H9 (cell line): Measurements from ENCODE around the gene DYNLRB2. TPM values are rescaled to one million over a fixed set of nuclear protein-coding genes. Genes with fewer than 3 reads are reported as not detected.

ENCODE experiments used
- DNase-seq: peaks from one replicate; pipeline ENCODE4 v3.0.0-alpha.2; 2017
- H2AFZ ChIP-seq: one replicate; pipeline ENCODE4 v1.6.1; 2013; ENCODE audit warnings: mild to moderate bottlenecking, low read length, control low read depth, moderate library complexity
- H2AK5ac ChIP-seq: 2 replicates; pipeline ENCODE4 v1.6.1; 2013; ENCODE audit warnings: low read length, control low read depth, mixed read lengths; ENCODE audit not compliant: insufficient read length
- H2BK120ac ChIP-seq: one replicate; pipeline ENCODE4 v1.6.1; 2013; ENCODE audit warnings: low read depth, mild to moderate bottlenecking, low read length, control low read depth, inconsistent platforms; ENCODE audit not compliant: poor library complexity, severe bottlenecking
- H2BK12ac ChIP-seq: 2 replicates; pipeline ENCODE4 v1.6.1; 2013; ENCODE audit warnings: low read length, control low read depth, mixed read lengths, low read depth; ENCODE audit not compliant: insufficient read length
- H2BK15ac ChIP-seq: 2 replicates; pipeline ENCODE4 v1.6.1; 2013; ENCODE audit warnings: low read depth, low read length, control low read depth
- H2BK20ac ChIP-seq: one replicate; pipeline ENCODE4 v1.6.1; 2013; ENCODE audit warnings: low read depth, mild to moderate bottlenecking, low read length, control low read depth, inconsistent platforms; ENCODE audit not compliant: poor library complexity, severe bottlenecking
- H2BK5ac ChIP-seq: 2 replicates; pipeline ENCODE4 v1.6.1; 2013; ENCODE audit warnings: low read length, control low read depth, mixed read lengths; ENCODE audit not compliant: insufficient read length
- H3K14ac ChIP-seq: 2 replicates; pipeline ENCODE4 v1.6.1; 2013; ENCODE audit warnings: low read length, control low read depth; ENCODE audit not compliant: insufficient read depth
- H3K18ac ChIP-seq: 2 replicates; pipeline ENCODE4 v1.6.1; 2013; ENCODE audit warnings: low read depth, mild to moderate bottlenecking, mixed read lengths, low read length, control low read depth; ENCODE audit not compliant: insufficient read length
- H3K23ac ChIP-seq: 2 replicates; pipeline ENCODE4 v1.6.1; 2013; ENCODE audit warnings: low read length, control low read depth, mixed read lengths, low read depth; ENCODE audit not compliant: insufficient read length
- H3K23me2 ChIP-seq: 2 replicates; pipeline ENCODE4 v1.6.1; 2013; ENCODE audit warnings: low read depth, mild to moderate bottlenecking, mixed read lengths, low read length, control low read depth; ENCODE audit not compliant: insufficient read length, poor library complexity, severe bottlenecking
- H3K27ac ChIP-seq: 2 replicates; pipeline ENCODE4 v1.5.1; 2013; ENCODE audit warnings: low read length, control low read depth, mixed read lengths, low read depth; ENCODE audit not compliant: insufficient read length
- H3K27me3 ChIP-seq: 2 replicates; pipeline ENCODE4 v1.6.1; 2013; ENCODE audit warnings: low read length, control low read depth, inconsistent platforms; ENCODE audit not compliant: insufficient read depth
- H3K4ac ChIP-seq: 2 replicates; pipeline ENCODE4 v1.6.1; 2013; ENCODE audit warnings: low read depth, mild to moderate bottlenecking, control low read depth, inconsistent platforms, low read length, moderate library complexity
- H3K4me1 ChIP-seq: 2 replicates; pipeline ENCODE4 v1.6.1; 2013; ENCODE audit warnings: low read length, control low read depth, inconsistent platforms; ENCODE audit not compliant: insufficient read depth
- H3K4me2 ChIP-seq: 2 replicates; pipeline ENCODE4 v1.6.1; 2013; ENCODE audit warnings: low read length, control low read depth, mixed read lengths; ENCODE audit not compliant: insufficient read length, insufficient read depth
- H3K56ac ChIP-seq: 2 replicates; pipeline ENCODE4 v1.6.1; 2013; ENCODE audit warnings: low read depth, mild to moderate bottlenecking, mixed read lengths, low read length, control low read depth; ENCODE audit not compliant: insufficient read length
- H3K79me1 ChIP-seq: 2 replicates; pipeline ENCODE4 v1.6.1; 2013; ENCODE audit warnings: low read depth, mild to moderate bottlenecking, moderate library complexity, low read length, control low read depth, inconsistent platforms; ENCODE audit not compliant: insufficient read depth, poor library complexity, severe bottlenecking
- H3K79me2 ChIP-seq: 2 replicates; pipeline ENCODE4 v1.6.1; 2013; ENCODE audit warnings: low read length, control low read depth, inconsistent platforms; ENCODE audit not compliant: insufficient read depth
- H3K9ac ChIP-seq: 2 replicates; pipeline ENCODE4 v1.6.1; 2013; ENCODE audit warnings: low read length, control low read depth, mixed read lengths; ENCODE audit not compliant: insufficient read length; ENCODE audit errors: extremely low read depth
- H3K9me3 ChIP-seq: one replicate; pipeline ENCODE4 v1.6.1; 2013; ENCODE audit warnings: low read depth, low read length, inconsistent platforms; ENCODE audit not compliant: control insufficient read depth
- H3T11ph ChIP-seq: one replicate; pipeline ENCODE4 v1.6.1; 2013; ENCODE audit warnings: mild to moderate bottlenecking, low read length, control low read depth, inconsistent platforms
- H4K20me1 ChIP-seq: one replicate; pipeline ENCODE4 v1.6.1; 2013; ENCODE audit not compliant: control insufficient read depth, insufficient read length, insufficient read depth
- H4K5ac ChIP-seq: 2 replicates; pipeline ENCODE4 v1.6.1; 2013; ENCODE audit warnings: low read depth, mild to moderate bottlenecking, mixed read lengths, low read length, control low read depth; ENCODE audit not compliant: insufficient read length
- H4K8ac ChIP-seq: replicated peaks from 2 replicates; pipeline ENCODE4 v1.6.1; 2013; ENCODE audit warnings: low read length, control low read depth, mixed read lengths, low read depth; ENCODE audit not compliant: insufficient read length
- H4K91ac ChIP-seq: 2 replicates; pipeline ENCODE4 v1.6.1; 2013; ENCODE audit warnings: low read depth, mild to moderate bottlenecking, moderate library complexity, mixed read lengths, low read length, control low read depth; ENCODE audit not compliant: insufficient read length
- H3K27ac Mint-ChIP-seq, 3 experiments: 2 replicates in 2 of 3; 3 replicates in 1 of 3; pipeline ENCODE4 v1.8.0; 2020 to 2021; ENCODE audit warnings: mixed read lengths in 3 of 3, mild to moderate bottlenecking in 1 of 3, moderate library complexity in 1 of 3
- H3K27me3 Mint-ChIP-seq: 2 replicates; pipeline ENCODE4 v1.8.0; 2021; ENCODE audit warnings: low read depth, mild to moderate bottlenecking, moderate library complexity, mixed read lengths
- H3K36me3 Mint-ChIP-seq, 3 experiments: 2 replicates in 2 of 3; 3 replicates in 1 of 3; pipeline ENCODE4 v1.8.0; 2020 to 2021; ENCODE audit warnings: low read depth in 3 of 3, mixed read lengths in 3 of 3; ENCODE audit not compliant: insufficient read depth in 1 of 3
- H3K4me1 Mint-ChIP-seq, 2 experiments: 2 replicates each; pipeline ENCODE4 v1.8.0; 2020; ENCODE audit warnings: mixed read lengths in 2 of 2
- H3K4me3 Mint-ChIP-seq, 2 experiments: 2 replicates in 1 of 2; 3 replicates in 1 of 2; pipeline ENCODE4 v1.8.0; 2020 to 2021; ENCODE audit warnings: mild to moderate bottlenecking in 2 of 2, mixed read lengths in 2 of 2, moderate library complexity in 1 of 2
- H3K9me3 Mint-ChIP-seq, 2 experiments: 2 replicates in 1 of 2; 3 replicates in 1 of 2; pipeline ENCODE4 v1.8.0; 2020; ENCODE audit warnings: mild to moderate bottlenecking in 2 of 2, mixed read lengths in 2 of 2, moderate library complexity in 1 of 2
- CTCF ChIP-seq: fragments of 200-600 bp; sonication (generic); conservative IDR thresholded peaks from 3 replicates; pipeline ENCODE4 v1.8.0; 2021; ENCODE audit warnings: antibody characterized with exemption, mild to moderate bottlenecking
- WGBS: extraction: QIAGEN DNeasy Blood & Tissue Kit; methylation state at CpG from one replicate; pipeline ENCODE4 v1.1.7; 2013; ENCODE audit warnings: missing lambda C conversion rate, low lambda C conversion rate, mixed read lengths; ENCODE audit not compliant: insufficient read length; ENCODE audit errors: extremely low coverage; 5-methylcytosine and 5-hydroxymethylcytosine counted together
- total RNA-seq: library from RNA; stranded (reverse); gene quantifications from 2 replicates; pipeline ENCODE4 v1.2.1, GENCODE V29; 2021

Gene DYNLRB2
- total RNA-seq, 1 experiment from 2014 or later = not detected

- Histone ChIP-seq H2BK5ac (no peak overlapping the region), H4K5ac (no peak overlapping the region), H4K20me1 (no peaks in the 10 kb centered on the region), H3K4me1 (peaks cover 6% of the 10 kb centered on the region; the same call in 1 of the 2 replicates), H2BK12ac (no peak overlapping the region), H3K9ac (no peak overlapping the region), H3K23ac (no peak overlapping the region), H4K91ac (no peak overlapping the region), H3K79me1 (no peaks in the 10 kb centered on the region), H2AK5ac (no peak overlapping the region), H3K27ac (no peak overlapping the region), H3K56ac (no peak overlapping the region), H3K27me3 (no peaks in the 10 kb centered on the region), H2AFZ (no peak overlapping the region), H2BK15ac (no peak overlapping the region), H3K9me3 (no peaks in the 10 kb centered on the region), H3K4ac (no peak overlapping the region), H3K18ac (no peak overlapping the region), H3T11ph (no peak overlapping the region), H4K8ac (no peak overlapping the region), H2BK20ac (no peak overlapping the region), H3K23me2 (no peaks in the 10 kb centered on the region), H3K4me2 (no peak overlapping the region), H3K79me2 (no peaks in the 10 kb centered on the region), H3K14ac (no peak overlapping the region), H2BK120ac (no peak overlapping the region)
- H3K27me3 Mint-ChIP-seq = peaks cover 10% of the 10 kb centered on the region
- no peaks in the 10 kb centered on the region for H3K36me3 Mint-ChIP-seq
- peaks cover 0 to 9% of the 10 kb centered on the region in 2 experiments; a peak in 3 of 5 replicates for H3K9me3 Mint-ChIP-seq
- WGBS = no CpG with 5 or more reads among the region's 3 CpGs
- DNase-seq = no peak
- no peak for TF ChIP-seq CTCF
- H3K4me3 Mint-ChIP-seq = no peak overlapping the region
- peak overlapping the region in 1 of 3 experiments; percentile 83; a peak in 1 of 7 replicates for H3K27ac Mint-ChIP-seq
- H3K4me1 Mint-ChIP-seq = peaks cover 0 to 3% of the 10 kb centered on the region in 2 experiments; a peak in 1 of 4 replicates
Measured at GRCh38 chr16:80563066-80563465, 22.3 kb downstream of the DYNLRB2 start.
